NCI-H2107 treated with DMSO at 0.1 percent for 48 hours (cell line): ENCODE measurements around the gene ADAMTS4.
"Not testable (repeated sequence)": the region's sequence is repeated elsewhere in the genome, so short reads cannot be mapped to it uniquely, and the experiment has no call there.

Experiments
- DNase-seq: peaks from one replicate; lab custom pipeline; 2025; ENCODE audit not compliant: unreplicated experiment; lab: John Stamatoyannopoulos, UW

Gene ADAMTS4, protein sequence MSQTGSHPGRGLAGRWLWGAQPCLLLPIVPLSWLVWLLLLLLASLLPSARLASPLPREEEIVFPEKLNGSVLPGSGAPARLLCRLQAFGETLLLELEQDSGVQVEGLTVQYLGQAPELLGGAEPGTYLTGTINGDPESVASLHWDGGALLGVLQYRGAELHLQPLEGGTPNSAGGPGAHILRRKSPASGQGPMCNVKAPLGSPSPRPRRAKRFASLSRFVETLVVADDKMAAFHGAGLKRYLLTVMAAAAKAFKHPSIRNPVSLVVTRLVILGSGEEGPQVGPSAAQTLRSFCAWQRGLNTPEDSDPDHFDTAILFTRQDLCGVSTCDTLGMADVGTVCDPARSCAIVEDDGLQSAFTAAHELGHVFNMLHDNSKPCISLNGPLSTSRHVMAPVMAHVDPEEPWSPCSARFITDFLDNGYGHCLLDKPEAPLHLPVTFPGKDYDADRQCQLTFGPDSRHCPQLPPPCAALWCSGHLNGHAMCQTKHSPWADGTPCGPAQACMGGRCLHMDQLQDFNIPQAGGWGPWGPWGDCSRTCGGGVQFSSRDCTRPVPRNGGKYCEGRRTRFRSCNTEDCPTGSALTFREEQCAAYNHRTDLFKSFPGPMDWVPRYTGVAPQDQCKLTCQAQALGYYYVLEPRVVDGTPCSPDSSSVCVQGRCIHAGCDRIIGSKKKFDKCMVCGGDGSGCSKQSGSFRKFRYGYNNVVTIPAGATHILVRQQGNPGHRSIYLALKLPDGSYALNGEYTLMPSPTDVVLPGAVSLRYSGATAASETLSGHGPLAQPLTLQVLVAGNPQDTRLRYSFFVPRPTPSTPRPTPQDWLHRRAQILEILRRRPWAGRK

DNA sequence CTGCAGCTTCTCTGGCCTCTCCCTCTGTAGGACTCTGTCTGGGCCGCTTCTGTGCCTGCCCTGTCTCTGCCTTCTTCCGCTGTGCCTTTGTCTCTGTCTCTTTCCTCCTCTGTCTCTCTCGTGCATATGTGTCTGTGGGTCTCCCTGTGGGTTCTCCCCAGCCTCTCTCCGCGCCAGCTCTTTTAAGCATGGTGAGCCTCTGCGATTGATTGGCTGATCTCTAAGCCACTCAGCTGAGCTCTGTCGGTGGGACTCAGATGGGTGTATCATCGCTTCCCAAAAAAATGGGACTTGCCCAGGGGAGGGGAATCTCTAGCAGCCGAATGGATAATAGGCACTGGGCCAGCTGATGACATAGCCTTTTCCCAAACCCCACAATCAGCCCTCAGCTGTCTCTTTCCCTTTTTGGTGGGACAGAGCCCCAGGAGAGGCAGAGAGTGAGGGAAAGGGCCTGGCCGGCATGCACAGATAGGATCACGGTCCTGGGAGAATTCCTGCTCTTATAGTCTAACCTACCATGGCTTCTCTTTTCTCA is at the start of gene ADAMTS4:
TSS of gene ADAMTS4 (minus strand) at position 158 of the 535 bp plus-strand sequence. CDS start 427 bp downstream, outside the sequence.
- DNase-seq, result no peak

- DNase-seq, result no peak
Measured at GRCh38 chr1:161244888-161245287, 46.0 kb upstream of the ADAMTS4 start.

DNA sequence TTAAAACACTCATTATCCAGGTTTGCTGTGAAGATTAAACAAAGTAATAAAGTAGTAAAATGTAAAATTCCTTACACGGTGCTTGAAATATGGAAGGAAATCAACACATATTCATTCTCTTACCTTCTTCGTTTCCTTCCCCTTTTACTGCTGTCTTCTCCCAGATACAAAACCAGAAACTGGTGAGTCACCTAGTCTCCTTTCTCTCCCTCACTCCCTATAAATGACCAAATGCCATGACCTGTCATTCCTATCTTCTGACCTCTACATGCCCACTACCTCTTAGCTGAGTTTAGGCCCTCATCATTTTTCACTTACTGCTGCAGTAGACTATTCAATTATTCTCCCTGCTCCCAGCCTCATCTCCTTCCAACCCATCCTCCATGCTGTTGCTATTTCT is 43.5 kb upstream of the ADAMTS4 start:
- DNase-seq, result no peak

DNA sequence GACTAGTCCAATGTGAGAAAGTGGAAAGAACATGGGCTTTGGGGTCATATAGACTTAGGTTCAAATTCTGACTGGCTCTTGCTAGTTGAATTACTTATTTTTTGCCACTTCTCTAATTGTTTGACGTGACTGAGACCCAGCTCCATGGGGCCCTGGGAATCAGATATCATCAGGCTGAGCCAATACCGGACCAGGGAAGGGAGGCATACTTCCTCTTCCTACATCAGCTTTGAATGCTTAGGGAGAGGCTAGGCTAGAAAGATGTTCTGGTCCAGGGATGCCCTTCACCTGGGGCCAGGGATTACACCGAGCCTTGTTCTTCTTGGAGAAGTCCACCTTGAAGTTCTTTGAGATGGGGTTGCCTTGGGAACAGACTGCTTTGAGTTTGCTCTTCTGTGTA is 42.8 kb upstream of the ADAMTS4 start:
- no peak for DNase-seq

DNA sequence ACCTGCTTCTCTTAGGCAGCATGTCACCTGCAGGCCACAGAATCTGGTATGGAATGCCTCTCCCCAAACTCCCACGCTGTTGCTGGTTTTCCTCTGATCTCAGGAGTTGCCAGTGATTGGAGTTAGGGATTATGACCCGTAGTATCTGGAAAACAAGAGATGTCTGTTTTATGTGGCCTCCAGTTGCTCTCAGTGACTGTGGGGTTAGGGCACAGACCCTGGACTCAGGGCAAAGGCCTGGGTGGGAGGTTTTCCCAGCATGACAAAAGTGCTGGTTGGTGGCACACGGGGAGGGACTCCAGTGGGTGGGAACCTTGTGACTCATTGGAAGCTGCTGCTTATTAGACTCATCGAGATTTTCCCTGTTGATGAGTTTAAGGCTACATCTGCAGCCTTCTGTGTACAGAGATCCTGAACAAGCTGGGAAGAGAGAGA is 39.2 kb upstream of the ADAMTS4 start, which contains the start of gene NR1I3:
TSS of gene NR1I3 (minus strand) at position 165 of the 435 bp plus-strand sequence. CDS start 1,638 bp downstream, outside the sequence.
- DNase-seq, result no peak

DNA sequence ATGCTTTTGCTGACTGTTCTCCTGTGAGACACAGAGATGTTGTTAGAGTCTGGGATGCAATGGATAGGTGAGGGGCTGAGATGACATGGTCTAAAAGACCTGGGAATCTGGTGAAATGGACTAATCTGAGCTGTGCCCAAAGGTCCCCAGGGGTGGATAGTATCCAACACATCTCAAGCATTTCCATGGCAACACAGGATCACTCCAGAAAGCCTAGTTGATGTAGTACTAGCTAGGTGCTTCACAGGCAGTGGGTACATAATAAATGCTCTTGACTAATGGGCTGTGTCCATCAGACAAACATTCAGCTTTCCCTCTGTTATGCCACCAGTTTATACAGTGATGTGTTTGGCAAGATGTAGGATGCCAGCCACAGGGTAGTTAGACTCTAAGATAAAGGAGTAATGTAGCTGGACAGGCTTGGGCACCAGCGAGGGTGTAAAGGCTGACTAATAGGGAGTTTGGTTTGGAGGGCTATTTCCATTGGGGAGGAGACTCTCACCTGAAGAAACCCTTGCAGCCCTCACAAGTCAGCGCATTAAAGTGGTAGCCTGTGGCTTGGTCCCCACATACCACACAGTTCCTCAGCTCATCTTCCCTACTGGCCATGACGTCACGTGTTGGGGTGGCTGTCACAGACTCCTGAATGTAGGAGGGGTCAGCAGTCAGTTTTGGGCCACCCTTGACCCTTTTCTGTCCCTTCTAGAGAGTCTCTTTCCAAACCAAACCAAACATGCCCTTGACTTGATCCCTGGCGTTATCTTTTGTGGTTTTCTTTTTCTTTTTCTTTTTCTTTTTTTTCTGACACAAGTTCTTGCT is 37.3 kb upstream of the ADAMTS4 start:
- no peak for DNase-seq

GRCh38 chr1:161233102-161233501 is 34.2 kb upstream of the ADAMTS4 start:
- DNase-seq, result no peak

DNA sequence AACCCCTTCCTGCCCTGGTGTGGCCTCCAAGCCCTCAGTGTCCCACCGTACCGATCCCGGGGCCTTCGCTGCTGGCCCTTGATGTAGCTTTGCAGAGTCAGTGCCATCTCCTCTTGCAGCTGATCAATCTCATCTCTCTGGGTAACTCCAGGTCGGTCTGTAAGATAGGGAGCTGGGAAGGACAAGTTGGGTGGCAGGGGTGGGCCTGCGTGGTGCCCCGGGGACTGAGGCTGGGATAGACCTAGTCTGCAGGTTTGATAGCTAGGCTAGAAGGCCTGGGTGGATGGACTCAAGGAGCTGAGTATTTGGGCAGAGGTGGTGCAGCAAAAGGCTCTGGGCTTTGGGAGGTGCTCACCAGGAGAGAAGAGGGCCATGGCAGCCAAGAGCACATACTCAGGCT is 31.9 kb upstream of the ADAMTS4 start:
- no peak for DNase-seq

GRCh38 chr1:161229896-161230295 is 31.0 kb upstream of the ADAMTS4 start:
- no peak for DNase-seq

GRCh38 chr1:161228032-161228431 is 29.2 kb upstream of the ADAMTS4 start:
- DNase-seq, result no peak

GRCh38 chr1:161227196-161227871 is 28.5 kb upstream of the ADAMTS4 start:
- peak; percentile 77 for DNase-seq

DNA sequence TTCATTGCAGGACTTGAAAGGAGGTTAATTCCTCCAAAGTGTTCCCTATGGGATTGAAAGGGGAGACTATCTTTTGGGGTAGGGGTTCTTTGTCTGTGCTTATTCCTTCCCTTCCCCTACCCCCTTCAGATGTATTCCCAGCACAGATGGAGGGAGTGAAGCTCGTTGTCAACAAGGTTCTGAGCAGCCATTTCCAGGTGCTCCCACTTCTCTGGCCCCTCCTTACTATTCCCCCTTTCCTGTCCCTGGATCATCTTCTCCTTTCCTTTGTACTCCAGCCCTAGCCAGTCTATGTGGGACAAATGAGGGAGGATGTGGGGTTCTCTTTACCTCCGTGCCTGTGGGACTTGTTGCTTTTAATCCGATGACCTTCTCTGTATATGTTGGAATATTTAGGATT is 27.9 kb upstream of the ADAMTS4 start:
- no peak for DNase-seq

GRCh38 chr1:161226320-161226711 is 27.5 kb upstream of the ADAMTS4 start:
- DNase-seq, result no peak

GRCh38 chr1:161225534-161226319 is 26.9 kb upstream of the ADAMTS4 start, which contains the start of gene TOMM40L:
Gene TOMM40L, plus strand, starts transcription at chr1:161226060. Its CDS starts 430 bp downstream, at chr1:161226490.
- peak; percentile 98 for DNase-seq

- DNase-seq, result no peak
Measured at GRCh38 chr1:161225178-161225533, 26.3 kb upstream of the ADAMTS4 start.

DNA sequence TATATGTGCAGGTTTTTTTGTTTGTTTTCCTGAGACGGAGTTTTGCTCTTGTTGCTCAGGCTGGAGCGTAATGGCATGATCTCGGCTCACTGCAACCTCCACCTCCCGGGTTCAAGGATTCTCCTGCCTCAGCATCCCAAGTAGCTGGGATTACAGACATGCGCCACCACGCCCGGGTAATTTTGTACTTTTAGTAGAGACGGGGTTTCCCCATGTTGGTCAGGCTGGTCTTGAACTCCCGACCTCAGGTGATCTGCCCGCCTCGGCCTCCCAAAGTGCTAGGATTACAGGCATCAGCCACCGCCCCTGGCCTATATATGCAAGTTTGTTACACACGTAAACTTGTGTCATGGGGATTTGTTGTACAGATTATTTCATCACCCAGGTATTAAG is 25.8 kb upstream of the ADAMTS4 start:
- DNase-seq, result not testable (repeated sequence)

DNA sequence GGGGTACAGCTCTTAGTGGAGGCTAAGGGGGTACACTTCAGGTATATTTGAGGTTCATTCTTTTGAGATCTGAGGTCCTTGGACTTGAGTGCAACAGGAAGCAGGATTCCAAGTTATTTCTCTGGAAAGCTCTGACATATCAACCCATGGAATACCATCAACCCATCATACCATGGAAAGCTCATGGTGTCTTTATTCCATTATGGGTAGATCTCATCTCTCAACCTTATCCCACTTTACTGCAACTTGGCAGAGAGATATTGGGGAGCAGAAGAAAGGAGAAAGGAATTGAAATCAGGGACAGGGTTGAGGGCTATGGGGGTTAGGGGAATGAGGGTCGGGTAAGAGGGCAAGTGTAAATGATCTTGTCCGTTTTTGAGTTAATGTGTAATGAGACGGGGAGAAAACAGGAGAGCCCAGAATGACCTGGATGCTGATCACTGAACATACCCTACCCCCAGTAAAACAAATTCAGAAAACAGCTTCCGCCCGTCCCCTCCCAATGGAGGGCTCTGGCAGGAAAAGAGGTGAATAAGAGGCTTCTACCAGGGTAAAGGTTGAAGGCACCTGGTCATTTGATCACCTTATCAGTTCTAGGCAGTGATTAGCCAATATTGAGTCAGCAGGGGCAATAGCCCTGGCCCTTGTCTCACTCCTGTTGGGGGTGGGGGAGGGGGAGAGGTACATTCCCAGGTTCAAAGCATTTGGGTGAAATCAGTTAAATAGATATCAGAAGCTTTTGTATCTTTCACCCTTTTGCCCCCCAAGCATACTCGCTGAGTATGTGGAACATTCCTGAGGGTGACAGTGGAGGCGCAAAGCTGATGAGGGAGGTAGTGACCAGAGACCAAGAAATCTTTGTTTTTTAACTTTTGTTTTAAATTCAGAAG is 25.2 kb upstream of the ADAMTS4 start:
- DNase-seq, result no peak
